GM21723 (cell line): Measurements from ENCODE around the gene IDH3A.

Source experiments
- ATAC-seq: cut with Tn5 transposase; IDR thresholded peaks from one replicate; pipeline ENCODE4 v1.9.1; 2021; ENCODE audit warnings: mild to moderate bottlenecking, moderate library complexity; ENCODE audit not compliant: unreplicated experiment

The IDH3A gene

DNA sequence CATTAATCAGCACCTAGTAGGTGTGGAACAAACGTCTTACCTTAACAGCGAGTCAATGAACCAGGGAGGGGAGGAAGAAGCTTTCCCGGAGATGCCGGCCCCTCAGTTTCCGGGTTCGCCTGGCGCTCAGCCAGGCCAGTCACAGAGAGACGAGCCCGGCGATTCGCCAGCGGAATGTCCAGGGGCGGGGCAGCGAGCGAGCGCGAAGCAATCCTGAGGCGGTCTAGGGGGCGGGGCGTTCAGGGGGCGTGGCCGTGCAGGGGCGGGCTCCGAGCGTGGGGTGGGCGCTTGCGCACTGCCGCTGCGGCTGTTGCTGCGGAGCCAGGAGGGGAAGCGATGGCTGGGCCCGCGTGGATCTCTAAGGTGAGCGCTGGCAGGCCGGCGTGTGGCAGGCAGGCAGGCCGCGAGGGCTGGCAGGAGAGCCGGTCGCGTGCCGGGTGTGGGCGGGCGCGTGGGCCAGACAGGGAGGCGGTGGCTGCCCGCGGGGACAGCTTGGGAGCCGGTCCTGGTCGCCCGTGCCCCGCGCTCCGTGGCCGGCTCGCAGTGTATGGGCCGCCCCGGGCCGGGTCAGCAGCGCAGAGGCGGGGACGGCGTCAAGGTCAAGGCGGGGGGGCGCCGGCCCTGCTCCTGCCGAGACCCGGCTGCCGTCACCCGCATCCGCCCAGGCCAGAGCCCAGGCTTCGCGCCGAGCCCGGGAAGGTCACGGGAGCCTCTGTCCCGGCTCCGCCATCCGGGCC, at the start of gene IDH3A:
Gene IDH3A, plus strand, starts transcription at position 295 of the 737 bp plus-strand sequence. Its CDS starts 42 bp downstream, at position 337.
- peak; percentile 78 for ATAC-seq

DNA sequence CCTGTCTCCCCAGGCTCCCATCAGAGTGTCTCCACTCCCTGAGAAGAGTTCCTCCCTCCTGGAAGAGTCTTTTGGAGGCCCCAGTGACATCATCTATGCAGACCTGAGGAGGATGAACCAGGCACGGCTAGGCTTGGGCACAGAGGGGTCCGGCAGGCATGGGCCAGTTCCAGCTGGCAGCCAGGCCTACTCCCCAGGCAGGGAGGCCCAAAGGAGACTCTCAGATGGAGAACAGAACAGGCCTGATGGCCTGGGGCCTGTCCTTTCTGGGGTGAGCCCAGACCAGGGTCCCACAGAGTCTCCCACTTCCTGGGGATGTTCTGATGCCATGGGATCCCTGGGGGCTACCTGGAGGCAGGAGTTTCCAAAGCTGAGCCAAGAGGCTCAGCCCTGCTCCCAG, 48.3 kb upstream of the IDH3A start:
- ATAC-seq, result no peak

DNA sequence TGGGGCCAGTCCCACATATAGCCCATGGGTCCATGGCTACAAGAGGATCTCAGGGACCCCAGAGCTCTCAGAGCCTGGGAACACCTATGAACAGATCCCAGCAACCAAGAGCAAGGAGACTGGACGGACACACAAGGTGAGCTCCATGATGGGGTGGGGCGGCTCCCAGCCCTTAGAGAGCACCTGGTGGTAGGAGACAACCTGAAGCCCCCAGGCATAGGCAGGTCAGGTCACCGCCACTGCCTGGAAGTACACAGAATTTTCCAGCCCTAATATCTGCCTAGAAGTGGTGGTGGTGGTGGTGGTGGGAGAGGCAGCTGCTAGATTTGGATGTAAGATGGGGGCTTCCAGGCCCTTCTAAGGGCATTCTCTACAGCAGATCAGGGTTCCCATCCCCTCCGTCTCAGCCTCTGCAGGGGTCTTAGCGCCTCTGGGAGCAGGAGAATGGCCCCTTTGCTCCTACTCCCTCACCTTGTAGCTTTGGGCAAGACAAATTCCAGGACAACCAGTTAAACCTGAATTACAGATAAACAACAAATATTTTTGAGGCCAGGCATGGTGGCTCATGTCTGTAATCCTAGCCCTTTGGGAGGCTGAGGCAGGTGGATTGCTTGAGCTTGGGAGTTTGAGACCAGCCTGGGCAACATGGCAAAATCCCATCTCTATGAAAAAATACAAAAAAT, 47.6 kb upstream of the IDH3A start:
- no peak for ATAC-seq

GRCh38 chr15:78102211-78102610, 47.0 kb upstream of the IDH3A start:
- ATAC-seq, result no peak

DNA sequence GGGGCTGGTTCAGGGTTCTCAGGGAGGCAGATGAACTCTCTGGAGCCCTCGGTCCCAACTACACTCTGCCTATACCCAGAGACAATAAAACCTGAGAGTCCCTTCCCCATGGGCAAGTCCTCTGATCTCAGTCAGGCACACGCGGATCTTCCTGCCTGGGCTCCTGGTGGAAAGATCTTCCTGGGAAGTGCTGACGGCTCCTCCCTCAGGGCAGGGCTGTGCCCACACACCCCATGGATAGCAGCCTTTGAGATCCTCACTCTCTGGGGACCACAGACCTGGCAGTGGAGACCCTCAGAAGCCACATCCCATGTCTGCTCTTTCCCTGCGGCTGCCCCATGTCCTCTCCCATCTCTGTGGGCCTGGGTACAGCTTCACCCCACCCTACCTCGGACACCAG, 46.4 kb upstream of the IDH3A start:
- no peak for ATAC-seq

DNA sequence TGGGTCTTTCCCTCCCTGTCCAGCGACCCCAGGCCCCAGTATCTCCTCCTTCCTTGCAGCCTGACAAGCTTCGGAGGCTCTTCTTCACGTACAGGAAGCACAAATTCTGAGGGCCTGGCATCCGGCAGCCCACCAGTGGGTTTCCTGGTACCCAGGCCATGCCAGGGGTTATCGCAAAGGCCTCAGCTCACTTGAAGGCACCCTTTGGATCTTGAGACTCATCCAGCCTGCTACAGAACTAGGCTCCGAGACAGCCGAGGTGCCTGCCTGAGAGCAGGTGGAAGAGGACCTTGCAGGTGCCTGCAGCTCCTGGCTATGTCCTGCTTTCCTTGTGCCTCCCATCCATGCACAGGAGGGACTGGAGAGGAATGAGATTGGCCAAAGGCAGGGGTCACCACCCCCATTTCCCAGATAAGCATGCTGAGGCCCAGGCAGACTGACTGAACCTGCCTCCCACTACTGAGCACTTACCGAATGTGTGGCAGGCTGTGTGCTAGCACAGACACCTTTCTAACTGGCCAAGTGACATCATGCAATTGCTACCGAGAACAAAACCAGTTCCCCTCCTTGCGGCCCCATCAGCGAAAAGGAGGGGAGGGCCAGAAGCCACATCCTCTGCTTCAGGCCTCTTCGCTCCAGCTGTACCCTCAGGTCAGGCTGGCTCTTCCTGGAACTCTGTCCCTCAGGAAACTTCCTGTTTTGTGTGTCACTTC, 45.6 kb upstream of the IDH3A start:
- peak; percentile 89 for ATAC-seq

DNA sequence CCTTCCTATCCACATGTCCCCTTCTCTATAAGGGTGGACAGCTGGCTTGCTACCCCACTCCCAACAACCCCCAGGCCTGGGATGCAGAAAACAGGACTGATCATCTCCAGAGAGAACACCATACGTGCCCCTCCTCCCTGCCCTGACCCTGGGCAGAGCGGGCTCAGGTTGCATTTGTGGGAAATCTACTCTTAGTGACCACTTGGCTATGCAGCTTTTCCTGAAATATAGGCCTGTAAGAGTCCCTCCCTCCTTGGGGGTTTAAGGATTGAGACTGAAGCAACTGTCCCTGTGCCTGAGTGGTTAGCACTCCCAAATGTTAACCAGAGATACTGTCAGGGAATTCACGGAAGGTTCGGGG, 45.1 kb upstream of the IDH3A start:
- ATAC-seq, result peak; percentile 18

GRCh38 chr15:78104566-78105475, 44.3 kb upstream of the IDH3A start:
- no peak for ATAC-seq

DNA sequence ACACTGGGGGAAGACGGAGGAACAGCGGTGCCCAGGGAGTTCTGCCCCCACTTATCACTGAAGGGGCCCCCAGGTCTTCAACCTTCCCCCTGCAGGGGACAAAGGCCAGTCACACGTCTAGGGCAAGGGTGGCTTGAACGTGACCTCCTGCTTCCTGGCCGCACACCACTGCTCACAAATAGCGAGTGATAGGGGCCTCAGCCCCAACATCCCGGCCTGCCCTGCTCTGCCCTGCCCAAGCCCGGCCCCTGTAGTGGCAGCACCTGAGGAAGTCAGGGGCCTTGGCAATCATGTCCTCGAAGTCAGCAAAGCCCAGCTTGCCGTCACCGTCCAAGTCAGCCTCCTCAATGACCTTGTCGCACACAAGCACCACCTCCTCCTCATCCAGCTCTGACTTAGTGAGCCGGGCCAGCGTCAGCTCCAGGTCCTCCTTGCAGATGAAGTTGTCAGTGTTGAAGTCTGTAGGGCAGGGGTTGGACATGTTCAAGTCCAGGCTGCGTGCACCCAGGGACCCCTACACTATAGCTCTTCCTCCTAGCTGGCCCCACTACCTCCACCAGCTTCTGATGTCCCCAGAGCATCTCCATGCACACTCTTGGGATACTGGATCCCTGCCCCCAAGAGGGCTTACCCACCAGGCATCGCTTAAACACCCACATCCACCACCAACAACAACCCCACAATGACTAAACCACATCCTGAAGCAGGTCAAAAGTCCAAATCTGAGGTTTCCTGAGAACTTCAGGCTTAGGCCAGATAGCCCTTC, 43.5 kb upstream of the IDH3A start:
- no peak for ATAC-seq

DNA sequence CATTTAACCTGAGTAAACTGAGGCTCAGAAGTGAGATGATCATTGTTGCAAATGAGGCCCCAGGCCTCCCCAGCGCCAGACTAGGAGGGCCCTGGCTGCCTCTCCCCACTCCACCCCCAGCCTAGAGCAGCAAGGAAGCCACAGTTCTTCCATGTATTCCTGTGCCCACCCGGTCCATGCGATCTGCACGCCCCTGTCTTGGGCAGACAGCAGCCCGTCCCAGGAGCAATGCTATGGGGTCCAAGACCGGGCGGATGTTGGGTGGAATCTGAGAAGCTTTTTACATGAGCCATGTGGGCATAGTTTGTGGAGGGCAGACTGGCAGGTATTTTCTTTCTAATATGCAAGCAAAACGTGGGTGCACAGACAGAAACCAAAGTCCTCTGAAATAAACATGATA, 41.7 kb upstream of the IDH3A start:
- no peak for ATAC-seq

- peak; percentile 34 for ATAC-seq
Measured at GRCh38 chr15:78108300-78109084, 40.7 kb upstream of the IDH3A start.

DNA sequence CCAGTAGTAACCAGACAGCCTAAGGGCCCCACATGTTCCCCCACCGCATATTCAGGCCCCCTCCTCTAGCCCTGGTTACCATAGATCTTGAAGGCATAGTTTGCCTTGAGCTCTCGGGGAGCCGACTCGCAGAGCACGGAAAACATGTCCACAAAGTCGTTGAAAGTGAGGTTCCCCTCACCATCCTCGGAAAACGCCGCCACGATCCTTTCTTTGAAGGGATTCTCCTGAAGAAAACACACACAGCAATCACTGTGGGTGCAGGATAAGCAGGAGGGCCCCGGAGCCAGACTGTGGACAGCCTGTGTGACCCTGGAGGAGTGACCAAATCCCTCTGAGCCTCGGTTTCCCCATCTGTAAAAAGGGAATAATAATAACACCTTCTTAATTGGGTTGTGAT, 40.0 kb upstream of the IDH3A start:
- no peak for ATAC-seq

- no peak for ATAC-seq
Measured at GRCh38 chr15:78110096-78110495, 39.1 kb upstream of the IDH3A start.

- no peak for ATAC-seq
Measured at GRCh38 chr15:78110916-78111475, 38.2 kb upstream of the IDH3A start.

GRCh38 chr15:78111788-78112187, 37.4 kb upstream of the IDH3A start:
- no peak for ATAC-seq

GRCh38 chr15:78112551-78112950, 36.6 kb upstream of the IDH3A start:
- no peak for ATAC-seq

DNA sequence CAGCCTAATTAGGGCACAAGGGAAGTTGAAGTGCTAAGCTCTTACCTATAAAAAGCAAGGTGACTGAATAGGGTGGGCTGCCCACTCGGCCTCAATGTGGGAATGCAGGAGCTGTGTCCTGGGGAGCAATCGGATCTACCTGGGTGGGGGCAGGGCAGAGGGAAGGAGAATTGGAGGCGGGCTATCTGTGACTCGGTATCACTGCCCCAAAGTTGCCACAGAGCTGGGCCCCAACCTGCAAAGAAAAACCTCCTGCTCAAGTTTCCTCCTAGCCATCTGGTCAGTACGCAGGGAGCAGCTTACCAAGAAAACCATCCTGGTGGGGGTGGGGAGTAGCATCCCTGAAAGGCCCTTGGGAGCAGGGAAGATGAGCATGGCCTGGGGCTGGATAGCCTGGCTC, 28.6 kb upstream of the IDH3A start:
- ATAC-seq, result no peak

DNA sequence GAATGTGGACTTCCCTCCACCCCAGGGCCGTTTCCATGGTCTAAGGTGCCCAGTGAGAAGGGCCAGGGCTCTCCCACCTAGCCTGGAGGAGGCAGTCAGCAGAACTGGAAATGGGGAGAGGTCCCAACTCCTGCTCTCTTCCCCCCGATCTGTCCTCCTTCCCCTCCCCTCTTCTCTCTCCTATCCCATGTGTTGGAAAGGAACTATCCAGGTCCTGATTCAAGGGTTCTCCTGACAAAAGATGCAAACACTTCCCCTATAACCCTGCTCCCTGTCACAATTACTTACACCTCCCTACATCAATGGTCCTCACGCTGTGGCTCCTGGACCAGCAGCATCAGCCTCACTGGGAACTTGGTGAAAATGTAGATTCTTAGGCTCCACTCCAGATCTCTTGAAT, 23.9 kb upstream of the IDH3A start:
- ATAC-seq, result no peak

- ATAC-seq, result no peak
Measured at GRCh38 chr15:78127882-78128281, 21.3 kb upstream of the IDH3A start.
